Measurements from ENCODE around the gene TPI1. TPM values are rescaled to one million over a fixed set of nuclear protein-coding genes. Genes with fewer than 3 reads are reported as not detected.
"Not testable (repeated sequence)": the region's sequence is repeated elsewhere in the genome, so short reads cannot be mapped to it uniquely, and the experiment has no call there.

The TPI1 gene
- polyA plus RNA-seq, 6 donors from 2014 or later = 294 to 712 (median 357) TPM

DNA sequence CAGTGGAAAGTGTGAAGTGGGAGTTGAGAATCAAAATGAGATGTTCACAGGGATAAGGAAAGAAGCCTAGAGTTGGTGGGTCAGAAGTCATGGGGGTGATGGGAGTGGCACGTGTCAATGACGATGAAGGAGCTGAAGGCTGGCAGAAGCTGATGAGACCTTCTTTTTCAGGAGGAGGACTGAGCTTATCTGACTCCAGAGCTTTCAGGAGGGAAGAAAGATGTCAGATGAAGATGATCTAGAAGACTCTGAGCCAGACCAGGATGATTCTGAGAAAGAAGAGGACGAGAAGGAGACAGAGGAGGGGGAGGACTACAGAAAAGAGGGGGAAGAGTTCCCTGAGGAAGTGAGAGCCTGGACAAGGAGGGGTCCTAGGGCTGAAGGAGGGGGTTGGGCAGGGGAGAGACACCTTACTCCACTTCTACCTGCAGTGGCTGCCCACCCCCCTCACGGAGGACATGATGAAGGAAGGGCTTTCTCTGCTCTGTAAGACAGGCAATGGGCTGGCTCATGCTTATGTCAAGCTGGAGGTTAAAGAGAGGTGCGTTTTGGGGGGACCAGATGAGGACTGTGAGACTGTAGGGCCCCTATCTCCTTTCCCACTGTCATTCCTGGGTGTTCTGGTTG, 38.2 kb downstream of the TPI1 start:
- DNase-seq (no peak), ATAC-seq (ENCODE audit: low read depth in 2 of 2) (no peak)
- Mint-ChIP-seq H3K36me3 (no peaks in the 10 kb centered on the region), H3K9me3 (no peaks in the 10 kb centered on the region), H3K27me3 (no peaks in the 10 kb centered on the region), H3K4me1 (peaks cover 0 to 2% (median 0%) of the 10 kb centered on the region in 3 donors), H3K4me3 (no peak overlapping the region), H3K27ac (no peak overlapping the region)

GRCh38 chr12:6908141-6908540, 40.8 kb downstream of the TPI1 start:
- H3K27ac Mint-ChIP-seq; H3K36me3 Mint-ChIP-seq; ATAC-seq (ENCODE audit: low read depth in 2 of 2); DNase-seq; H3K4me1 Mint-ChIP-seq; H3K9me3 Mint-ChIP-seq; H3K4me3 Mint-ChIP-seq: not testable (repeated sequence)
- H3K27me3 Mint-ChIP-seq = peaks cover 5 to 12% (median 8%) of the 10 kb centered on the region in 3 donors

DNA sequence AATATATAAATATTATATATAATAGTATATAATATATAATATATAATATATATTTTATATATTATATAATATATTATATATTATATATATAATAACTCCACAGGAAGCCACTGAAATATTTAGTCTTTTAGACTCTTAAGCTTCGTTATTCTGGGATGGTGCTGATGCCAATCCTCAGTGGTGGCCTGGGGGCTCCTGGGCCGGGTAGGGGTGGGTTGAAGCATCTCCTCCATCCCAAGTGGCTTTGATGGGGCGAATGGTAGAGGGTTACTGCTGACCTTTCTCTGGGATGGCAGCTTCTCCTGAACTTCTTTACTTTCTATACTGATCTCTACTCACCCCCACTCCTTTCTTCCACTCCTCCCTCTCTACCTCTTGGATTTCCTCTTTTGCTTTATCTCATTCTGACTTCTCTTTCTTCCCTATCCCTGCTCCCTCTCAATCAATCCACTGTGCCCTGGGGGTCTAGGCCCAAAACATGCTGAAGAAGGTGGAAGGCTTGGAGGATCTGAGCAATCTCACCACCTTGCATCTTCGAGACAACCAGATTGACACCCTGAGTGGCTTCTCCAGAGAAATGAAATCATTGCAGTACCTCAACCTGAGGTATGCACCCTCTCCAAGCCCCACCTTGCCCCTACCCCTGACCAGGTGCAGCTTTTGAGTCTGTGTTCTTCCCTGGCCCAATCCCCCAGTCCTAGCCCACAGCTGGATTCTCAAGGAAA, 42.3 kb downstream of the TPI1 start:
- Mint-ChIP-seq H3K27me3 (peaks cover 6 to 17% (median 17%) of the 10 kb centered on the region in 3 donors), H3K4me1 (peaks cover 2 to 14% (median 12%) of the 10 kb centered on the region in 3 donors), H3K36me3 (no peaks in the 10 kb centered on the region), H3K27ac (no peak overlapping the region), H3K4me3 (peak overlapping the region in 1 of 8 donors; percentile 22), H3K9me3 (no peaks in the 10 kb centered on the region)
- DNase-seq (no peak), ATAC-seq (ENCODE audit: low read depth in 2 of 2) (no peak)

GRCh38 chr12:6912164-6912935, 45.0 kb downstream of the TPI1 start:
- H3K36me3 Mint-ChIP-seq = no peaks in the 10 kb centered on the region
- H3K27me3 Mint-ChIP-seq = peaks cover 6 to 24% (median 22%) of the 10 kb centered on the region in 3 donors
- H3K4me3 Mint-ChIP-seq = peak overlapping the region in 6 of 8 donors; percentile 22 to 96 (median 71)
- ATAC-seq (ENCODE audit: low read depth in 2 of 2) (no peak), DNase-seq (no peak)
- H3K9me3 Mint-ChIP-seq = no peaks in the 10 kb centered on the region
- H3K4me1 Mint-ChIP-seq = peaks cover 16 to 34% (median 25%) of the 10 kb centered on the region in 3 donors
- H3K27ac Mint-ChIP-seq = peak overlapping the region in 2 of 6 donors; percentile 14 to 53

- Mint-ChIP-seq H3K36me3 (no peaks in the 10 kb centered on the region), H3K4me1 (peaks cover 18 to 35% (median 25%) of the 10 kb centered on the region in 3 donors)
Measured at GRCh38 chr12:6914246-6914946, 47.1 kb downstream of the TPI1 start, which contains the start of gene ENO2. TSS of gene ENO2 (plus strand) at chr12:6914580. CDS start at chr12:6915833, 1,253 bp downstream.

DNA sequence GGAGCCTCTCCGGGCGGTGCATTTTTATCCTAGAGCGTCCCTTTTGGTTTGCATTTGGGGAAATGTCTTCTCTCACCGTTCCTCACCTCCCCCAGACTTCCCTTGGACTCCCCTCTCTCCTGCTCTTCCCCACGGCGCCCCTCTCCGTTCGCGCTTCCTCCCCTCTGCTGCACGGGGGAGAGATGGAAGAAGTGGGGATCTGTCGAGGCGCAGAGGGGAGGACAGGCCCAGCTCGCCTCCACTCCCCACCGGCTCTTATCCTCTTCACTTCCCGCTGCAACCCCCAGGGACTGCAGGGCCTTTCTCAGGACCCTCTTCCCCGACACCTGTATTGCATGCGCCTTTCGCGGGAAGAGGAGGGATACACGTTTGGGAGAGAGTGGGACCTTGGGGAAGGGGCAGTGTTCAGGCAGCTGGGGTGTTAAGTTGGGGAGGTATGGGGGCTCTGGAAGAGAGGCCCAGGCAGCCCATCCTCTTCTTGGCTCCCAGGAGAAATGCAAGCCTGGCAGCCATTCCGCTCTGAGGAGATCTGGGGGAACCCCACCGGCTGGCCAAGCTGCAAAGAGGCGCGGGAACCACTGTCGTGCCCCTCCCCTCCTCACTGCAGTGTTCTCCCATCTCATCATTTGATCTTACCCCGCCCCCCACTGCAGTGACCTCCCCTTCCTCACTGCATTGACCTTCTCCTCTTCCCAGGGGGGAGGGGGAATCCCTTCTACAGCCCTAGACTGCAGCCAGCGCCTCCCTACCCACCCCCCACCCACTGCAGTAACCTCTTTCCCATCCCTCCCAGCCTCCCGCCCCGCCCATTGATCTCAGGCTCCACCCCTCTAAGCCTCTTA, 47.8 kb downstream of the TPI1 start:
- Mint-ChIP-seq H3K36me3 (no peaks in the 10 kb centered on the region), H3K4me3 (peak overlapping the region; percentile 83 to 96 (median 93)), H3K9me3 (no peaks in the 10 kb centered on the region), H3K4me1 (peaks cover 22 to 42% (median 26%) of the 10 kb centered on the region in 3 donors), H3K27ac (peak overlapping the region in 3 of 6 donors; percentile 44 to 90 (median 82)), H3K27me3 (peaks cover 6 to 24% (median 22%) of the 10 kb centered on the region in 3 donors)
- no peak for DNase-seq
- ATAC-seq (ENCODE audit: low read depth in 2 of 2) = peak in 1 of 2 donors; percentile 0

More at GRCh38 chr12:6914246-6914946, 47.1 kb downstream of the TPI1 start, which contains the start of gene ENO2:
- peak; percentile 58 for DNase-seq
- no peaks in the 10 kb centered on the region for H3K9me3 Mint-ChIP-seq
- peaks cover 6 to 24% (median 22%) of the 10 kb centered on the region in 3 donors for H3K27me3 Mint-ChIP-seq
- peak within 1 kb of the TSS in 4 of 6 donors; percentile 5 to 90 (median 63) for H3K27ac Mint-ChIP-seq
- peak; percentile 88 to 90 for ATAC-seq (ENCODE audit: low read depth in 2 of 2)
- H3K4me3 Mint-ChIP-seq = peak within 1 kb of the TSS; percentile 83 to 96 (median 93)

GRCh38 chr12:6915789-6916285, 48.5 kb downstream of the TPI1 start:
- no peak for ATAC-seq (ENCODE audit: low read depth in 2 of 2)
- peaks cover 6 to 24% (median 22%) of the 10 kb centered on the region in 3 donors for H3K27me3 Mint-ChIP-seq
- H3K27ac Mint-ChIP-seq = no peak overlapping the region
- H3K4me1 Mint-ChIP-seq = peaks cover 22 to 43% (median 26%) of the 10 kb centered on the region in 3 donors
- DNase-seq = no peak
- no peaks in the 10 kb centered on the region for H3K9me3 Mint-ChIP-seq
- peak overlapping the region; percentile 33 to 83 (median 52) for H3K4me3 Mint-ChIP-seq
- no peaks in the 10 kb centered on the region for H3K36me3 Mint-ChIP-seq

DNA sequence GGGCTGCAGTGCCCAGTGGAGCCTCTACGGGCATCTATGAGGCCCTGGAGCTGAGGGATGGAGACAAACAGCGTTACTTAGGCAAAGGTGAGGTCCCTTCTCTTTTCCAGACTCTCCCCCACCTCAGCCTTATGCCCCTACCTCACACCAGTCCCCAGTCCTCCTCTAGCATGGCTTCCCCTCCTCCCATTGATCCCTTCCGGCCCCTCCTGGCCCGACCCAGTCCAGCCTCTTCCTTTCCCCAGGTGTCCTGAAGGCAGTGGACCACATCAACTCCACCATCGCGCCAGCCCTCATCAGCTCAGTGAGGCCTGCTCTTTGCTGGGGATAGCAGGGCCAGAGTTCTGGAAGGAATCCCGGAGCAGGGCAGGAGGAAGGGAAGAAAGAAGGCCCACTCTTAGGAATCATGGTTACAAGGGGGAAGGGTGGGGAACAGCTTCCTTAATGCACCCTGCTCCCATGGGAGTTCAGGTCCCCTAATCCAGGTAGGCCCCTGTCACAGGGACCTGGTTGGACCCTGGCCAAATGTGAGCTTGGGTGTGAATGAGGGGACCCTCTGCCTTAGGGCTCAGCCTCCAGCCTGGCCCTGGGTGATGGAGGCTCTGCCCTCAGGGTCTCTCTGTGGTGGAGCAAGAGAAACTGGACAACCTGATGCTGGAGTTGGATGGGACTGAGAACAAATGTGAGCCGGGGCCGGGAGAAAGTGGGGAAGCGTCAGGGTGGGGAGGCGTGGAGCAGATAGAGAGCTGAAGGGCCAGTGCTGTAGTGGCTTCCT, 49.3 kb downstream of the TPI1 start:
- Mint-ChIP-seq H3K4me1 (peaks cover 28 to 47% (median 32%) of the 10 kb centered on the region in 3 donors), H3K9me3 (no peaks in the 10 kb centered on the region), H3K36me3 (no peaks in the 10 kb centered on the region), H3K27ac (peak overlapping the region in 1 of 6 donors; percentile 83), H3K4me3 (peak overlapping the region in 7 of 8 donors; percentile 25 to 83 (median 38)), H3K27me3 (peaks cover 6 to 24% (median 17%) of the 10 kb centered on the region in 3 donors)
- no peak for ATAC-seq (ENCODE audit: low read depth in 2 of 2)
- DNase-seq = no peak

DNA sequence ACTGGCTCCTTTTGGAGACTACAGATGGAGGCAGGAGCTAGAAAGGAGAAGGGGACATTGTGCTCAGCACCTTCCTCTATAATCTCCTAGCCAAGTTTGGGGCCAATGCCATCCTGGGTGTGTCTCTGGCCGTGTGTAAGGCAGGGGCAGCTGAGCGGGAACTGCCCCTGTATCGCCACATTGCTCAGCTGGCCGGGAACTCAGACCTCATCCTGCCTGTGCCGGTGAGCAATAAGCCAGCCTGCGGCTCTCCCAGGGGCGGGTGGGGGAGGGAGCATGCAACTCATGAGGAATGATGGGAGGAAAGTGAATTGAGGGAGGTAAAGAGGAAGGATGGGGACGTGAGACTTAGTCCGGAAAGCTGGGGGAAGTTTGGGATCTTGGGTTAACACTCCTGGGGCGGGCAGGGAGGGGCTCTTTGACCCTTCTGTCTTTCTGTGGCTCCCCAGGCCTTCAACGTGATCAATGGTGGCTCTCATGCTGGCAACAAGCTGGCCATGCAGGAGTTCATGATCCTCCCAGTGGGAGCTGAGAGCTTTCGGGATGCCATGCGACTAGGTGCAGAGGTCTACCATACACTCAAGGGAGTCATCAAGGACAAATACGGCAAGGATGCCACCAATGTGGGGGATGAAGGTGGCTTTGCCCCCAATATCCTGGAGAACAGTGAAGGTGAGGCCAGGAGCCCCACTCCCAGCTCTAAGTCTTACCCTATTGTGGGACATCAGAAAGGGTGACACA, 50.3 kb downstream of the TPI1 start:
- H3K27ac Mint-ChIP-seq = no peak overlapping the region
- no peaks in the 10 kb centered on the region for H3K9me3 Mint-ChIP-seq
- peaks cover 5 to 21% (median 15%) of the 10 kb centered on the region in 3 donors for H3K27me3 Mint-ChIP-seq
- ATAC-seq (ENCODE audit: low read depth in 2 of 2) (no peak), DNase-seq (no peak)
- H3K36me3 Mint-ChIP-seq = no peaks in the 10 kb centered on the region
- H3K4me3 Mint-ChIP-seq = no peak overlapping the region
- peaks cover 39 to 56% (median 43%) of the 10 kb centered on the region in 3 donors for H3K4me1 Mint-ChIP-seq

- Mint-ChIP-seq H3K27me3 (peaks cover 0 to 7% (median 5%) of the 10 kb centered on the region in 3 donors), H3K27ac (peak overlapping the region in 2 of 6 donors; percentile 20 to 84), H3K9me3 (no peaks in the 10 kb centered on the region), H3K4me3 (peak overlapping the region in 1 of 8 donors; percentile 25), H3K4me1 (peaks cover 48 to 60% (median 60%) of the 10 kb centered on the region in 3 donors), H3K36me3 (no peaks in the 10 kb centered on the region)
- DNase-seq (no peak), ATAC-seq (ENCODE audit: low read depth in 2 of 2) (no peak)
Measured at GRCh38 chr12:6919588-6919987, 52.3 kb downstream of the TPI1 start.

Data from naive B cell (primary cell).